Measurements from ENCODE around the gene TXNRD2.

GRCh38 chr22:19923914-19924513 lies 17.6 kb downstream of the TXNRD2 start:
- TF ChIP-seq CTCF (IDR thresholded peaks at IDR 0.05): no peak
- no peak for TF ChIP-seq EP300 (IDR thresholded peaks at IDR 0.05)
- no peak for TF ChIP-seq POLR2A (IDR thresholded peaks at IDR 0.05)
